OCI-LY7 (cell line): ENCODE data around the gene S100PBP.

Source experiments
- CTCF ChIP-seq: fragments of 200-600 bp; sonication (generic); conservative IDR thresholded peaks from 2 replicates; pipeline ENCODE4 v1.5.1; 2014; ENCODE audit warnings: mild to moderate bottlenecking, antibody characterized with exemption, low read length, moderate library complexity, mixed read lengths
- EZH2phosphoT487 ChIP-seq: fragments of 200-600 bp; sonication (generic); IDR thresholded peaks from 2 replicates; pipeline ENCODE4 v1.6.1; 2018; ENCODE audit warnings: low read depth, borderline replicate concordance, mild to moderate bottlenecking, mixed run types, antibody characterized with exemption, low read length, moderate library complexity, mixed read lengths

- TF ChIP-seq CTCF (no peak), EZH2phosphoT487 (no peak)
Measured at GRCh38 chr1:32887623-32888022, 70.2 kb downstream of the S100PBP start.
